Trophoblast cell (in vitro differentiated cells and primary cell): ENCODE measurements around the gene FASTKD3.
A peak's percentile ranks its signal among the peaks of the same experiment; 100 is the strongest.

Source experiments
- DNase-seq, 2 donors: peaks; one replicate each; pipeline ENCODE4 v3.0.0-alpha.2; 2016
- H2AFZ ChIP-seq: 2 replicates; pipeline ENCODE4 v1.6.1; 2013; ENCODE audit warnings: low read length, moderate library complexity, mild to moderate bottlenecking; ENCODE audit not compliant: insufficient read depth, poor library complexity
- H2AK5ac ChIP-seq: 2 replicates; pipeline ENCODE4 v1.6.1; 2013; ENCODE audit warnings: mild to moderate bottlenecking, low read length
- H2BK120ac ChIP-seq: 2 replicates; pipeline ENCODE4 v1.6.1; 2013; ENCODE audit warnings: low read length, mild to moderate bottlenecking, moderate library complexity; ENCODE audit not compliant: insufficient read depth, poor library complexity
- H2BK12ac ChIP-seq: 2 replicates; pipeline ENCODE4 v1.6.1; 2013; ENCODE audit warnings: mild to moderate bottlenecking, low read length, moderate library complexity
- H2BK5ac ChIP-seq: 2 replicates; pipeline ENCODE4 v1.6.1; 2013; ENCODE audit warnings: low read length, low read depth, moderate library complexity, mild to moderate bottlenecking; ENCODE audit not compliant: poor library complexity
- H3K14ac ChIP-seq: 2 replicates; pipeline ENCODE4 v1.6.1; 2013; ENCODE audit warnings: mild to moderate bottlenecking, low read length
- H3K18ac ChIP-seq: 2 replicates; pipeline ENCODE4 v1.6.1; 2013; ENCODE audit warnings: mild to moderate bottlenecking, low read length
- H3K23ac ChIP-seq: 2 replicates; pipeline ENCODE4 v1.6.1; 2013; ENCODE audit warnings: low read length
- H3K27ac ChIP-seq: 2 replicates; pipeline ENCODE4 v1.5.1; 2013; ENCODE audit warnings: low read depth, mild to moderate bottlenecking, inconsistent platforms, low read length, moderate library complexity
- H3K27me3 ChIP-seq: 2 replicates; pipeline ENCODE4 v1.6.1; 2013; ENCODE audit warnings: inconsistent platforms, mild to moderate bottlenecking, low read length, moderate library complexity; ENCODE audit not compliant: insufficient read depth
- H3K36me3 ChIP-seq, 2 experiments: 1 replicate in 1 of 2; 2 replicates in 1 of 2; pipeline ENCODE4 v1.6.1; 2013; ENCODE audit warnings: low read length in 2 of 2, mild to moderate bottlenecking in 2 of 2, moderate library complexity in 1 of 2; ENCODE audit not compliant: insufficient read depth in 2 of 2, control insufficient read depth in 1 of 2
- H3K4ac ChIP-seq: 2 replicates; pipeline ENCODE4 v1.6.1; 2013; ENCODE audit warnings: low read depth, mild to moderate bottlenecking, low read length, moderate library complexity
- H3K4me1 ChIP-seq, 2 experiments: 1 replicate in 1 of 2; 2 replicates in 1 of 2; pipeline ENCODE4 v1.6.1; 2013; ENCODE audit warnings: low read length in 2 of 2, mild to moderate bottlenecking in 2 of 2, moderate library complexity in 1 of 2; ENCODE audit not compliant: insufficient read depth in 2 of 2, control insufficient read depth in 1 of 2
- H3K4me2 ChIP-seq: 2 replicates; pipeline ENCODE4 v1.6.1; 2013; ENCODE audit warnings: inconsistent platforms, mild to moderate bottlenecking, low read length, moderate library complexity
- H3K4me3 ChIP-seq: 2 replicates; pipeline ENCODE4 v1.5.1; 2013; ENCODE audit warnings: mild to moderate bottlenecking, low read depth, low read length, inconsistent platforms
- H3K79me1 ChIP-seq: one replicate; pipeline ENCODE4 v1.6.1; 2013; ENCODE audit warnings: low read length
- H3K79me2 ChIP-seq: 2 replicates; pipeline ENCODE4 v1.6.1; 2013; ENCODE audit warnings: low read length, mild to moderate bottlenecking; ENCODE audit not compliant: control insufficient read depth, insufficient read depth, poor library complexity
- H3K9ac ChIP-seq: 2 replicates; pipeline ENCODE4 v1.6.1; 2013; ENCODE audit warnings: mild to moderate bottlenecking, low read length
- H3K9me3 ChIP-seq: 2 replicates; pipeline ENCODE4 v1.6.1; 2013; ENCODE audit warnings: low read depth, mild to moderate bottlenecking, control low read depth, inconsistent platforms, low read length; ENCODE audit not compliant: insufficient read depth
- H4K12ac ChIP-seq: 2 replicates; pipeline ENCODE4 v1.6.1; 2013; ENCODE audit warnings: low read depth, mild to moderate bottlenecking, low read length, moderate library complexity
- H4K8ac ChIP-seq: 2 replicates; pipeline ENCODE4 v1.6.1; 2013; ENCODE audit warnings: low read depth, mild to moderate bottlenecking, low read length, moderate library complexity
- H4K91ac ChIP-seq: one replicate; pipeline ENCODE4 v1.6.1; 2013; ENCODE audit warnings: low read depth, mild to moderate bottlenecking, low read length, moderate library complexity
- WGBS: extraction: QIAGEN DNeasy Blood & Tissue Kit; methylation state at CpG from one replicate; pipeline ENCODE4 v1.1.7; 2013; ENCODE audit warnings: missing lambda C conversion rate; ENCODE audit not compliant: insufficient read length, insufficient coverage; ENCODE audit errors: extremely low coverage; 5-methylcytosine and 5-hydroxymethylcytosine counted together

The FASTKD3 gene

GRCh38 chr5:7873216-7873615 lies 4.4 kb upstream of the FASTKD3 start:
- Histone ChIP-seq H3K4ac (no peak overlapping the region), H3K79me2 (peaks cover 11% of the 10 kb centered on the region), H4K8ac (no peak overlapping the region), H3K4me1 (no peaks in the 10 kb centered on the region), H3K14ac (no peak overlapping the region), H2AK5ac (no peak overlapping the region), H2AFZ (no peak overlapping the region), H3K9me3 (no peaks in the 10 kb centered on the region), H3K27me3 (no peaks in the 10 kb centered on the region), H3K36me3 (peaks cover 5 to 14% of the 10 kb centered on the region in 2 experiments), H4K91ac (no peak overlapping the region), H2BK5ac (no peak overlapping the region), H3K23ac (no peak overlapping the region), H3K18ac (no peak overlapping the region), H3K4me3 (no peak overlapping the region), H3K27ac (no peak overlapping the region), H3K79me1 (peaks cover 9% of the 10 kb centered on the region), H2BK120ac (no peak overlapping the region), H3K4me2 (no peak overlapping the region), H2BK12ac (no peak overlapping the region), H4K12ac (no peak overlapping the region), H3K9ac (no peak overlapping the region)
- DNase-seq = no peak
- no CpG with 5 or more reads among the region's 9 CpGs for WGBS

GRCh38 chr5:7872517-7873130 lies 3.8 kb upstream of the FASTKD3 start:
- H2AK5ac ChIP-seq = no peak overlapping the region
- no peak overlapping the region for H3K4me3 ChIP-seq
- no peak overlapping the region for H3K23ac ChIP-seq
- peaks cover 11% of the 10 kb centered on the region for H3K79me2 ChIP-seq
- no peak for DNase-seq
- H3K79me1 ChIP-seq = peaks cover 9% of the 10 kb centered on the region
- no peak overlapping the region for H4K12ac ChIP-seq
- no peaks in the 10 kb centered on the region for H3K9me3 ChIP-seq
- no CpG with 5 or more reads among the region's 4 CpGs for WGBS
- H3K9ac ChIP-seq = no peak overlapping the region
- no peak overlapping the region for H3K27ac ChIP-seq
- no peaks in the 10 kb centered on the region for H3K27me3 ChIP-seq
- H4K8ac ChIP-seq = no peak overlapping the region
- no peak overlapping the region for H3K14ac ChIP-seq
- peak overlapping the region; percentile 52 for H3K4ac ChIP-seq
- H3K18ac ChIP-seq = no peak overlapping the region
- H4K91ac ChIP-seq = no peak overlapping the region
- no peak overlapping the region for H3K4me2 ChIP-seq
- H3K4me1 ChIP-seq = no peaks in the 10 kb centered on the region
- H2BK12ac ChIP-seq = no peak overlapping the region
- H3K36me3 ChIP-seq = peaks cover 2 to 10% of the 10 kb centered on the region in 2 experiments
- H2AFZ ChIP-seq = no peak overlapping the region
- H2BK120ac ChIP-seq = no peak overlapping the region
- no peak overlapping the region for H2BK5ac ChIP-seq

- no peak overlapping the region for H3K9ac ChIP-seq
Measured at GRCh38 chr5:7871653-7872052, 2.8 kb upstream of the FASTKD3 start.

GRCh38 chr5:7869474-7870136 lies 774 bp upstream of the FASTKD3 start:
- no peak overlapping the region for H2BK5ac ChIP-seq
- peak overlapping the region; percentile 35 for H4K12ac ChIP-seq
- H2AFZ ChIP-seq = peak overlapping the region; percentile 28
- H3K18ac ChIP-seq = peak overlapping the region; percentile 76
- no peaks in the 10 kb centered on the region for H3K27me3 ChIP-seq
- H2BK12ac ChIP-seq = no peak overlapping the region
- no peaks in the 10 kb centered on the region for H3K9me3 ChIP-seq
- peak in 1 of 2 donors; percentile 28 for DNase-seq
- peak overlapping the region; percentile 84 for H3K4ac ChIP-seq
- H2AK5ac ChIP-seq = no peak overlapping the region
- H4K8ac ChIP-seq = peak overlapping the region; percentile 45
- no peak overlapping the region for H3K27ac ChIP-seq
- no CpG with 5 or more reads among the region's 41 CpGs for WGBS
- H4K91ac ChIP-seq = peak overlapping the region; percentile 21
- H3K4me2 ChIP-seq = peak overlapping the region; percentile 88
- peaks cover 11% of the 10 kb centered on the region for H3K79me2 ChIP-seq
- no peaks in the 10 kb centered on the region for H3K4me1 ChIP-seq
- H3K9ac ChIP-seq = peak overlapping the region; percentile 89
- H3K14ac ChIP-seq = peak overlapping the region; percentile 61
- H2BK120ac ChIP-seq = peak overlapping the region; percentile 6
- H3K79me1 ChIP-seq = peaks cover 9% of the 10 kb centered on the region
- peak overlapping the region; percentile 93 for H3K4me3 ChIP-seq
- H3K23ac ChIP-seq = no peak overlapping the region
- peaks cover 0 to 5% of the 10 kb centered on the region in 2 experiments for H3K36me3 ChIP-seq

More at GRCh38 chr5:7871653-7872052, 2.8 kb upstream of the FASTKD3 start:
- no peak overlapping the region for H4K12ac ChIP-seq
- H3K27ac ChIP-seq = no peak overlapping the region
- no peak overlapping the region for H2BK5ac ChIP-seq
- H3K4me3 ChIP-seq = no peak overlapping the region
- peaks cover 2 to 10% of the 10 kb centered on the region in 2 experiments for H3K36me3 ChIP-seq
- H2BK120ac ChIP-seq = no peak overlapping the region
- no peak overlapping the region for H4K8ac ChIP-seq
- H2AFZ ChIP-seq = no peak overlapping the region
- no peak overlapping the region for H2AK5ac ChIP-seq
- no peak overlapping the region for H3K18ac ChIP-seq
- no peak overlapping the region for H3K4me2 ChIP-seq
- WGBS = no CpG with 5 or more reads among the region's 2 CpGs
- H3K14ac ChIP-seq = no peak overlapping the region
- H3K4ac ChIP-seq = no peak overlapping the region
- DNase-seq = no peak
- H3K23ac ChIP-seq = no peak overlapping the region
- peaks cover 9% of the 10 kb centered on the region for H3K79me1 ChIP-seq
- no peak overlapping the region for H4K91ac ChIP-seq
- H3K4me1 ChIP-seq = no peaks in the 10 kb centered on the region
- H3K27me3 ChIP-seq = no peaks in the 10 kb centered on the region
- H3K79me2 ChIP-seq = peaks cover 11% of the 10 kb centered on the region
- H2BK12ac ChIP-seq = no peak overlapping the region
- no peaks in the 10 kb centered on the region for H3K9me3 ChIP-seq
